Measurements from ENCODE around the gene CDCA7L.
"Not testable (repeated sequence)": the region's sequence is repeated elsewhere in the genome, so short reads cannot be mapped to it uniquely, and the experiment has no call there.

CDCA7L gene

DNA sequence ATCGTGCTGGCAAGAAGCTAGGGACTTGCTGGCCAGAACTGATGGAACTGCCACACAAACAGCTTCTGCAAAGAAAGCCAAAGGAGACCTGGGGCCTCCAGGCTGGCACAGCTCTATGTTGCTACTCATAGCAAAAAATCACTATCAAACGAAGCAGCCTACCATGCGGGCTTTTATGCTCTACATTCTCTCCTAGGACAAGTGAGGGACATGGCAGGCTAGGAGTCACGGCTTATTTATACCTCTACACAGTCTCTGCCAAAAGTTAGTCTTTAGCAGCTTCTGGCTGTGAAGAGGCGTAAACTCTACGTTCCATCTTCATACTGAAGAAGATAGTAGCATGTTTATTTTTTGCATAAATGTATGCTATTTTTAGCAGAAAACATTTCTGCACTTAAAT lies 35.4 kb downstream of the CDCA7L start:
- DNase-seq (ENCODE audit: low read depth in 2 of 2), result no peak

- DNase-seq (ENCODE audit: low read depth in 2 of 2), result no peak
Measured at GRCh38 chr7:21908746-21909145, 37.0 kb downstream of the CDCA7L start.

- no peak for DNase-seq (ENCODE audit: low read depth in 2 of 2)
Measured at GRCh38 chr7:21903020-21903786, 42.5 kb downstream of the CDCA7L start.

GRCh38 chr7:21902240-21902639 lies 43.5 kb downstream of the CDCA7L start:
- no peak for DNase-seq (ENCODE audit: low read depth in 2 of 2)

- DNase-seq (ENCODE audit: low read depth in 2 of 2), result no peak
Measured at GRCh38 chr7:21898265-21898930, 47.3 kb downstream of the CDCA7L start.

DNA sequence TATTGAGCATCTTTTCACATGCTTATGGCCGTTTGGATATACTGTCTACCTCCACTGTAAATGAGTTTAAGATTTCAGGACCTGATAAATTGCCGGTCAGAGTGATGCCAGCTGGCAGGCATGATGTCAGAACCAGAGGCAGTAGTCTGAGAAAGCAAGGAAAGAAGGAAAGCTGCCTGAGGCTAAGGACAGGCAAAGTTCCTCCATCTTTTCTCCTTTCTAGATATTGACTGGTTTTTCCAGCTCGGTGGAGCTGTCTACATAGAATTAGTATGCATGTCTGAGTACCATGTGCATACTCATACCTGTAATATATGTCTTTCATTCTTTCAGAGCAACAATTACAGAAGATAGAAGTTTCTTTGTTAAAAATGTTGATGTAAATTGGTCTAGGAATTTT lies 52.3 kb downstream of the CDCA7L start:
- DNase-seq (ENCODE audit: low read depth in 2 of 2), result no peak

DNA sequence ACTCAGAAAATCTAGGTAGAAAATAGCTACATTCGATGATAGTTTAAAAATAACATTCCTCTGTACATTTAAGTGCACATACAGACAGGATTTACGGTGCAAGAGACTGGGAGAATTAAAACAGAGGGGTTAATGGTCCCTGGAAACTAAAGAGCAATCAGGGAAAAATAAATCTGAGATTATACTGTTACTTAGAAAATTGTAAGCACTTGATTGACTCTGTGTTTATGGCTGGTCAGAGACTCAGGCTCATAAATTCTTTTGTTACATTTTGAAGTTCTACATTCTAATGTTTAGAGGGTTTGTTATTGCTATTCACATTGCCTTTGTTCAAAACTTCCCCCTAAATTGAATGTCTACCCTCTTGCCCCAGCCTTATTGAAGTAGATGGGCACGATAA lies 54.4 kb downstream of the CDCA7L start:
- no peak for DNase-seq (ENCODE audit: low read depth in 2 of 2)

DNA sequence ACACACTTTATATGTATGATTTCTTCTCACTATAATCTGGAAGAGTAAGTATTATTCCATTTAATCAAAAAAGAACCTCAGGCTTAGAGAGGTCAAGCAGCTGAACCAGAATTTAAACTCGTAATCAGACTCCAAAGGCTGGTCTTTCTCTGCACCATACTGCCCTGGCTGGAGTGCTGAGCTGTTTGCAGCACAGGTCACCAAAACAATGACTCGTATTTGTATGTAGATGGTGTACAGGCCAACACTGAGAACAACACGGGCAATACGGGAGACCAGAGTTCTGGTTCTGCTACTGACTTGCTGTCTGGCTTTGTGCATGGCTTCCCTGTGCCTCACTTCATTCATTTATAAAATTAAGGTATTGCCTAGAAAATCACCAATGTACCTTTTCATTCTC lies 57.9 kb downstream of the CDCA7L start:
- no peak for DNase-seq (ENCODE audit: low read depth in 2 of 2)

DNA sequence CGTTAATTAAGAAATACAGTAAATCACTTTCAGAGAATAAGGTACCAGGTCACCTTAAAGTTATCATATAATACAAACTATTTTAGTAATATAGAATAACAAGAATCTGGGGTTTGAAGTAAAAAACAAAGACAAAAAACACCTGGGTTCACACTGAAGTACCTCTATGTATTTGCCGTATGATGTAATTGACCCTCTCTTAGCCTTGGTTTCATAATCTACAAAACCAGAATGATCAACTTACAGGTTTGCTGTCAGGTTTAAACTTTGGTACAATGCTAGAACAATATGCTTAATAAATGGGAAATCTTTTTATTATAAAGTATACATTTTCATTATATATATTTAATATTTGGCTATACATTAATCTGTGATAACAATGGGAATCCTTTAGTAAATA lies 58.3 kb downstream of the CDCA7L start:
- no peak for DNase-seq (ENCODE audit: low read depth in 2 of 2)

DNA sequence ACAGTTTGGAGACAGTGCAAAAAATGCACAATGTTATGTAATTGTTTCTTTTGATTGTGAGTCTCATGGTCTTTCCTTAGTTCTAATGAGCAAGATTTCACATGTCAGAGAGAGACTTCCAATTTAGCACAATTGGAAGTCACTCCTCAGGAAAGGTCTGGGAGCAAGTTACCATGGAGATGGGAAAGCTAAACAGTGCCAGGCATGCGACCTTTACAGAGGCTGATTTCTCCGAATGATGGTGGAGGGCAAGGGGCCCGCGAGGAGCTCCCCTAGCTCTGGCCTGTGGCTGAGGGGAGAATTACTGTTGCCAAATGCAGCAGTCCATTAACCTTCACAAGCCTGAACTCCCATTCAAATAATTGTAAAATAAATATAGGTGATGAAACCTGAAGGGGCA lies 59.3 kb downstream of the CDCA7L start:
- DNase-seq (ENCODE audit: low read depth in 2 of 2), result no peak

GRCh38 chr7:21884496-21884895 lies 61.2 kb downstream of the CDCA7L start:
- no peak for DNase-seq (ENCODE audit: low read depth in 2 of 2)

DNA sequence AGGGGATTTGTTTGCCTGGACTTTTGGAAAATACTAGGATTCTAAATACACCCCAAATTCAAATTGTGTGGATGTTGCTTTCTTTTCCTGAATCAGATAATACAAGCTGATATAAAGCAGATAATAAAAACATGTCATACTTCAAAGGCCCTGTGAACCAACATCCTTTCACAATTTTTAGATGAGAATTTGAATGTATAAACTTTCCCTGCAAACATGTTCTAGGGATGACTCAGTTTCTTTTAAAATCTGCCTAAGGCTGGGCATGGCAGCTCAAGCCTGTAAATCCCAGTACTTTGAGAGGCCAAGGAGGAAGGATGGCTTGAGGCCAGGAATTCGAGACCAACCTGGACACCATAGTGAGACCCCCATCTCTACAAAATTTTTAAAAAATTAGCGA lies 62.2 kb downstream of the CDCA7L start:
- DNase-seq (ENCODE audit: low read depth in 2 of 2), result not testable (repeated sequence)

- no peak for DNase-seq (ENCODE audit: low read depth in 2 of 2)
Measured at GRCh38 chr7:21883069-21883468, 62.6 kb downstream of the CDCA7L start.

DNA sequence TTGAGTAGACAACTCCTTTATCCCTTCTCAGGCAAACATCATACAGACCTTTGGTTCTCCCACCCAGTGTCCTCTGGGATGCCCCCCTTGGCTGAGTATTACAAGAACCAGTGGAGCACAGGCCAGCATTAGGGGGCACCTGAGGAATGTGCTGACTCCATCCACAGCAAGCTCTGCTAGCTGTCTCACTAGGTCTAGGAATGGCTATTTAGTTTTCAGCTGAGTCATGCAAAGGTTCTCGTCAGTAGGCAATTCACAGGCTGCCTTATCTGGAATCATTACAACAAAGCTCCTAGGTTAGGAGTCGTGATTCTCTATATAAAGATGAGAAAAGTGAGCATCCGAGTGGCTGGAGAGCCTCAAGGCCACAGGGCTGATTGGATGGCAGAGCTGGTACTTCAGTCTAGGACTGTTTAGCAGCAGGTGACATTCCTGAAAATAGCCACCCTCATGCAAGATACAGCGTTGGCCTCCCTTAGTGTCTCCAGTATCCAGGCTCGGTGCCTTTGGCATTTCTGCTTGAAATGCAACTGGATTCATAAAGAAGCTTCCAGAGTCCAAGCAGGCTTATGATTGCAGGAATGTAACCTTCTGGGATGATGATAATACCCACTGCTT lies 75.8 kb downstream of the CDCA7L start:
- no peak for DNase-seq (ENCODE audit: low read depth in 2 of 2)

DNA sequence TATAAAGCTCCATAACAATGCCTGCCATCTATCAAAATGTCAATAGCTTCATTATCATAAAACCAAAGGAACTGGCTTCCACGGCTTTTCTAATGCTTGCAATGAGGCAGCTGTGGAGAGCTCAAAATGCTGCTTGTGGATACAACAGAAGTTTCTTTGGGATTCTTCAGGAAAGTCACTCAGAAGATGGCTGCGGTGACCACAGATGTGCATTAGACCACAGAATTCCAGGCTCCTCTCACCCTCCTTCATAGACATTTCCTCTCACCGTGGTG lies 77.2 kb downstream of the CDCA7L start:
- DNase-seq (ENCODE audit: low read depth in 2 of 2), result no peak

DNA sequence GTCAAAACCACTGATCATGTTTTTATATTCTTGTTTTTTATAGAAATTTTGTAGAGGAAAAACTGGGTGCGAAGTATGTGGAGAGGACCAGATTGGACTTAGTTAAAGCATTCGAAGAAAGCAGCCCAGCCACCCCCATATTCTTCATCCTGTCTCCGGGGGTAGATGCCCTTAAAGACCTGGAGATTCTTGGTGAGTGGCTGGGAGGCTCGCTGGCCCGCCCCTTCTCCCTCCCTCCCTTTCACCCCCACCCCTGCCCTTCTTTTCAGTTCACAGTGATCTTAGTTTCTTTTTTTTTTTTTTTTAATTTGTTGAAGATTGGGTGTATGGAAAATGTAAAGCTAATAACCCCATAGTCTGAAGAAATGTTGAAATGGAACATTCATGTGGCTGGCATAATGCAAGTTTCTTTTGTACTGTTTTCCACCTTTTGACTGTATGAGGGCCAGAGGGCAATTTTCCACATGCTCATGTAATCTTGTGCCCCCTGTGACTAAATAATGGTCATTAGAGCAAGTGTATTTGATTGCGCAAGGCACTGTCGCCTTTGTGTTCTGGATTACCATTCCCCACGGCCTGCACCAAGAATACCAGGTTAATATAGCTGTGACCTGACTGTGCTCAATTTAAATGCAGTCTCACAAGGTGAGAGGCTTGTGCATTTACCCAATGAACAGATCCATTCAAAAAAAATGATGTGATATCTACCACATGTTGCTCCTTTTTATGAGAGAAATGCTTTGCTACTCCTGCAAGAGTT lies 77.7 kb downstream of the CDCA7L start:
- no peak for DNase-seq (ENCODE audit: low read depth in 2 of 2)

DNA sequence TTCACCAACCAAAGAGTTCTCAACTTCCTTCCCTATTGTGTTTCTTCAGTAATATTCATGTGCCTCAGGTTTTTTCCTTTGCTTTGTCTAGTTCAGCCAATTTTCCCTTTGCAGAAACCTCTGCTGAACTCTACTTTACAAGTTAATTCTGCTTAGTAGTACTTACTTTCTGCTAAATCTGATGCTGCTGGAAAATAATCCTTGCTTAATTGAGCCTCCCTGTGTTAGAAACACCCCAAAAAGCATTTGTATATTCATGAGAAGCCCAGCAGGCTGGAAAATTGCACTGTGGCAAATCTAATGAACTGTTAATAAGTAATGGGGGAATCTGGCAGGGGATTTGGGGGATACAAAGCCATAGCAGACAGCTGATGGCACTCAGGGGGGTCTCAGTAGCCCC lies 78.5 kb downstream of the CDCA7L start:
- no peak for DNase-seq (ENCODE audit: low read depth in 2 of 2)

- no peak for DNase-seq (ENCODE audit: low read depth in 2 of 2)
Measured at GRCh38 chr7:21866731-21867130, 79.0 kb downstream of the CDCA7L start.

GRCh38 chr7:21865631-21866204 lies 80.0 kb downstream of the CDCA7L start:
- not testable (repeated sequence) for DNase-seq (ENCODE audit: low read depth in 2 of 2)

- no peak for DNase-seq (ENCODE audit: low read depth in 2 of 2)
Measured at GRCh38 chr7:21851559-21851967, 94.1 kb downstream of the CDCA7L start.

Measured in stimulated activated CD8-positive, alpha-beta memory T cell treated with anti-CD3 and anti-CD28 coated beads, Interleukin-15, amount 100 ng/mL, for 48 hours (primary cell).